Neural cell (in vitro differentiated cells): ENCODE data around the gene SUMF1.

ENCODE experiments used
- EP300 ChIP-seq: fragments of 450-650 bp; conservative IDR thresholded peaks from 2 replicates; pipeline ENCODE4 v1.6.1; 2014; ENCODE audit warnings: antibody characterized with exemption, mild to moderate bottlenecking, moderate library complexity; ENCODE audit not compliant: poor library complexity, severe bottlenecking
- EZH2 ChIP-seq: fragments of 200-600, 300-800 bp; shearing (Covaris generic), sonication (generic); IDR thresholded peaks from 2 replicates; pipeline ENCODE4 v1.6.1; 2014; ENCODE audit warnings: antibody characterized with exemption, low read length, borderline replicate concordance, mild to moderate bottlenecking; ENCODE audit not compliant: insufficient read depth, poor library complexity, severe bottlenecking
- MXI1 ChIP-seq: fragments of 450-650 bp; conservative IDR thresholded peaks from 2 replicates; pipeline ENCODE4 v1.6.1; 2014; ENCODE audit warnings: antibody characterized with exemption, mild to moderate bottlenecking; ENCODE audit not compliant: poor library complexity, severe bottlenecking
- POLR2AphosphoS5 ChIP-seq: IDR thresholded peaks from 2 replicates; pipeline ENCODE4 v1.6.1; 2012
- RAD21 ChIP-seq: fragments of 450-650 bp; conservative IDR thresholded peaks from 2 replicates; pipeline ENCODE4 v1.6.1; 2014; ENCODE audit warnings: antibody characterized with exemption, mild to moderate bottlenecking, moderate library complexity
- TF ChIP-seq, protein P1 (sequence below): fragments of 450-650 bp; IDR thresholded peaks from 2 replicates; pipeline ENCODE4 v1.5.1; 2014; ENCODE audit warnings: antibody characterized with exemption, mild to moderate bottlenecking, moderate library complexity; ENCODE audit not compliant: poor library complexity, severe bottlenecking
- TF ChIP-seq, protein P2 (sequence below): IDR thresholded peaks from 2 replicates; pipeline ENCODE4 v1.6.1; 2012; ENCODE audit warnings: borderline replicate concordance

DNA sequence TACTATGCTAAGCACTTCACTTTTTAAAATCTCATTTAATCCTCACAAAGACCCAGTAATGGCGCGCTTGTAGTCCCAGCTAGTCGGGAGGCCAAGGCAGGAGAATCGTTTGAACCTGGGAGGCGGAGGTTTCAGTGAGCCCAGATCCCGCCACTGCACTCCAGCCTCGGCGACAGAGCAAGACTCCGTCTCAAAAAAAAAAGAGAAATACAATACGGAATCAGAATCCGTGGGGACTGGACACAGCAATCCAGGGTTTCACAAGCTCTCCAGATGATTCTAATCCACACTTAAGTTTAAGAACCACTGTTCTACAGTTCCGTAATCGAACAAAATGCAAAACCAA lies 426 bp upstream of the SUMF1 start:
- TF ChIP-seq EZH2 (no peak), MXI1 (no peak), RAD21 (no peak), EP300 (no peak), POLR2AphosphoS5 (no peak)
- TF ChIP-seq, protein P1, sequence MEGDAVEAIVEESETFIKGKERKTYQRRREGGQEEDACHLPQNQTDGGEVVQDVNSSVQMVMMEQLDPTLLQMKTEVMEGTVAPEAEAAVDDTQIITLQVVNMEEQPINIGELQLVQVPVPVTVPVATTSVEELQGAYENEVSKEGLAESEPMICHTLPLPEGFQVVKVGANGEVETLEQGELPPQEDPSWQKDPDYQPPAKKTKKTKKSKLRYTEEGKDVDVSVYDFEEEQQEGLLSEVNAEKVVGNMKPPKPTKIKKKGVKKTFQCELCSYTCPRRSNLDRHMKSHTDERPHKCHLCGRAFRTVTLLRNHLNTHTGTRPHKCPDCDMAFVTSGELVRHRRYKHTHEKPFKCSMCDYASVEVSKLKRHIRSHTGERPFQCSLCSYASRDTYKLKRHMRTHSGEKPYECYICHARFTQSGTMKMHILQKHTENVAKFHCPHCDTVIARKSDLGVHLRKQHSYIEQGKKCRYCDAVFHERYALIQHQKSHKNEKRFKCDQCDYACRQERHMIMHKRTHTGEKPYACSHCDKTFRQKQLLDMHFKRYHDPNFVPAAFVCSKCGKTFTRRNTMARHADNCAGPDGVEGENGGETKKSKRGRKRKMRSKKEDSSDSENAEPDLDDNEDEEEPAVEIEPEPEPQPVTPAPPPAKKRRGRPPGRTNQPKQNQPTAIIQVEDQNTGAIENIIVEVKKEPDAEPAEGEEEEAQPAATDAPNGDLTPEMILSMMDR, result no peak
- TF ChIP-seq, protein P2, sequence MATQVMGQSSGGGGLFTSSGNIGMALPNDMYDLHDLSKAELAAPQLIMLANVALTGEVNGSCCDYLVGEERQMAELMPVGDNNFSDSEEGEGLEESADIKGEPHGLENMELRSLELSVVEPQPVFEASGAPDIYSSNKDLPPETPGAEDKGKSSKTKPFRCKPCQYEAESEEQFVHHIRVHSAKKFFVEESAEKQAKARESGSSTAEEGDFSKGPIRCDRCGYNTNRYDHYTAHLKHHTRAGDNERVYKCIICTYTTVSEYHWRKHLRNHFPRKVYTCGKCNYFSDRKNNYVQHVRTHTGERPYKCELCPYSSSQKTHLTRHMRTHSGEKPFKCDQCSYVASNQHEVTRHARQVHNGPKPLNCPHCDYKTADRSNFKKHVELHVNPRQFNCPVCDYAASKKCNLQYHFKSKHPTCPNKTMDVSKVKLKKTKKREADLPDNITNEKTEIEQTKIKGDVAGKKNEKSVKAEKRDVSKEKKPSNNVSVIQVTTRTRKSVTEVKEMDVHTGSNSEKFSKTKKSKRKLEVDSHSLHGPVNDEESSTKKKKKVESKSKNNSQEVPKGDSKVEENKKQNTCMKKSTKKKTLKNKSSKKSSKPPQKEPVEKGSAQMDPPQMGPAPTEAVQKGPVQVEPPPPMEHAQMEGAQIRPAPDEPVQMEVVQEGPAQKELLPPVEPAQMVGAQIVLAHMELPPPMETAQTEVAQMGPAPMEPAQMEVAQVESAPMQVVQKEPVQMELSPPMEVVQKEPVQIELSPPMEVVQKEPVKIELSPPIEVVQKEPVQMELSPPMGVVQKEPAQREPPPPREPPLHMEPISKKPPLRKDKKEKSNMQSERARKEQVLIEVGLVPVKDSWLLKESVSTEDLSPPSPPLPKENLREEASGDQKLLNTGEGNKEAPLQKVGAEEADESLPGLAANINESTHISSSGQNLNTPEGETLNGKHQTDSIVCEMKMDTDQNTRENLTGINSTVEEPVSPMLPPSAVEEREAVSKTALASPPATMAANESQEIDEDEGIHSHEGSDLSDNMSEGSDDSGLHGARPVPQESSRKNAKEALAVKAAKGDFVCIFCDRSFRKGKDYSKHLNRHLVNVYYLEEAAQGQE, result no peak
